ENCODE data around the gene COL18A1. TPM values are rescaled to one million over a fixed set of nuclear protein-coding genes. Genes with fewer than 3 reads are reported as not detected.

COL18A1 gene
- total RNA-seq, 1 donor from 2014 or later: 11.4 TPM

DNA sequence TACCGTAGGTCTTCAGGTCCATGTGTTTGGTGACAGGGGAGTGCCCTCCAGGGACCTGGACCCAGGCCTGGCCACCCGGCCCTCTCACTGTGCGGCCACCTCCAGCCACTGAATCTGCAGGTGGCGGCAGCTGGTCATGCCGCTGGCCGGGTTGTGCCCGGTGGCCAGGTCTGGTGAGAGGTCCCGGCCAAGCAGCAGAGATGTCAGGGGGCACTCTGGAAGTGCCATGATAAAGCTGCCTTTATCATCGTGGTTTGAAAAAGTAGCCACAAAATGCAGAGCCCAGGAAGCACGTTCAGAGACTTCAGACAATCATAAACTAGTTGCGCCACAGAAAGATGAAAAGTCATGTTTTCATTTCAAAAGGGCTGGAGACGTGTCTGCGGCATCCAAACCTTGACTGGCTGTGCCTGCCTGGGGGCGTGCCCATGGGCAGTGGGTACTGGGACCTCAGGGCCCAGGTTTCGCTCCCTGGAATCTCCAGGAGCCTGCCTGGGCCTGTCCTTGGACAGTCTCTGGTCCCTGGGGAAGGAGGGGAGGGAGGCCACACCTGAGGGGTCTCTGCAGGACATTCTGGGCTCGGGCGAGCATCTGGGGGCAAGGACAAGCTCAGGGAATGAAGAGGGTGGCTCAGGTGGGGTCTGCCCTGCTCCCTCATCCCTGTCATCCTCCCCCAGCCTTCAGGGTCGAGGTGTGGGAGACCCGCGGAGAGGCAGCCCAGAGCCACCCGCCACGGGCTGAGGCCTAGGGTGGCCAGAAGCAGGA lies 44.9 kb downstream of the COL18A1 start:
- DNase-seq (ENCODE audit: low spot score in 2 of 2) (no peak), FAIRE-seq (no peak)

DNA sequence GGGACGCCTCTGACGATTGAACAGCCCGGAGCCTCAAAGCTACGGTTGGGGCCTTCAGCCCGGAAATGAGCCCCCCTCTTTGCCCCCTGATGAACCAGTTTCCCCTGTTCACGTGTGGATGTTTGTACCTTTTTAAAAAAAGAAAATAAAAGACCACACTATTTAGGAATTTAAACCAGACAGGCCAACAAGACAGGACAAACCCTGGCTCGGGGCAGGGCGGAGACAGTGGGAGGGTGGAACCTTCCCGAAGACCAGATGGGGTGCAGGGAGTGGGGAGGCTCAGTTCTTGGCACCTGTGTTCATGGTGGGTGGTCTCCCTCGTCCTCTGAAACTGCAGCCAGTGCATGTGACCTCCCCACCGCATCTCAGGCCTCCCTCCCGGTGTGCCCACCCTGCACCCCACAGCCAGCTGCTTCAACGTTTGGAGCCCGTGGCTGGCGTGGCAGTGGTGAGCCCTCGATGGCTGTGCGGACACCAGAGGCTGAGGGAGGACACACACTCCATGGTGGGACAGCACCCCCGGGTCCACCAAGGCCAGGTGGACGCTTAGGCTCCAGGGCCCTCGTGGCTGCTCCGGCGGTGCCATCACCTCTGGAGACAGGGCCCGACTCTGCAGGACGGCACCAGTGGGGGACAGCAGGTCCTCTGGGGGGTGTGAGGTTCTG lies 45.6 kb downstream of the COL18A1 start:
- DNase-seq (ENCODE audit: low spot score in 2 of 2) (no peak), FAIRE-seq (no peak)

DNA sequence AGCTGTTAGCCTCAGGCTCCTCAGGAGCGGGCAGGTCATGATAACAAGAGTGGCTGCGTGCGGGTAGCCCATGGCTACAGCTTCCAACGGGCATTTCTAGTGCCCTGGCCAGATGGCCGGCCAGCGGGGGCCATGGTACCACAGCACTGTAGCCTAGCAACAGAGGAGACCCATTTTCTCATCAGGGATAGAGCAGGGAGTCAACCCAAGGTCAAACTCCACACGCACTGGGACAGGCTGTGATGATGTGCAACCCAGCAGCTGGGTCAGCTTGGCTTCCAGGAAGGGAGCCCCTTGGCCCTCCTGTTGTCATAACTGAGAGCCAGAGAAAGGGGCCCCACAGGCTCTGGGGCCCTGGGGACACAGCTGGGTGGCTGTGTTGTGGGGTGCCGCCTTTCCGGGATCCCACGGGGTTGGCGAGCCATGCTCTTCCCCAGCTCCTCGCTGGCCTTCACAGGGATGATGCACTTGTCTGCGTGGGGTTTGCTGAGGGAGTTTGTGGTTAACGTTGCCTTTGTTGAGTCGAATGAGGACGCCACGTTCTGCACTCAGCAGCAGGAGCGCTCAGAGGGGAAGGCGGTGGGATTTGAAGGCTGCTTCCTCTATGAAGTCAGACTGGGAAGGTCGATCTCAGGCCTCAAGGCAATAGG lies 46.3 kb downstream of the COL18A1 start:
- DNase-seq (ENCODE audit: low spot score in 2 of 2) (no peak), FAIRE-seq (no peak)

DNA sequence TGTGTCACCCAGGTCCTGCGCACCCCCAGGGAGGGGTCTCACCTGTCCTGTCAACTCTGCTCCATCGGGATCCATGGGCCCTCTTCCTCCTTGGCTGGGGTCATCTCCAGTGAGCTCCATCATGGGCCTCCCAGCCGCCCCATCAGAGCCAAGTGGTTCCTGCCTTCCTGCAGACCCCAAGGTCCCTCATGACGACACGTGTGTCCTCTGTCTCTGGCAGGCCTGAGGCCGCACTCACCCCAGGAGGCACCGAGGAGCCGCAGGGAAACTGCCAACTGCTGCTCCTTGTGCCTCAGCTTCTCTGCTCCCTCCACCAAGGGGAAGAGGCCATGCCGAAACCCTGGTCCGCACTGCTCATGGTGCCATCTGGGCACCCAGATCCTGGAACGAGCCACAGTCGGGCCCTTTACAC lies 46.8 kb downstream of the COL18A1 start:
- FAIRE-seq: no peak
- no peak for DNase-seq (ENCODE audit: low spot score in 2 of 2)

DNA sequence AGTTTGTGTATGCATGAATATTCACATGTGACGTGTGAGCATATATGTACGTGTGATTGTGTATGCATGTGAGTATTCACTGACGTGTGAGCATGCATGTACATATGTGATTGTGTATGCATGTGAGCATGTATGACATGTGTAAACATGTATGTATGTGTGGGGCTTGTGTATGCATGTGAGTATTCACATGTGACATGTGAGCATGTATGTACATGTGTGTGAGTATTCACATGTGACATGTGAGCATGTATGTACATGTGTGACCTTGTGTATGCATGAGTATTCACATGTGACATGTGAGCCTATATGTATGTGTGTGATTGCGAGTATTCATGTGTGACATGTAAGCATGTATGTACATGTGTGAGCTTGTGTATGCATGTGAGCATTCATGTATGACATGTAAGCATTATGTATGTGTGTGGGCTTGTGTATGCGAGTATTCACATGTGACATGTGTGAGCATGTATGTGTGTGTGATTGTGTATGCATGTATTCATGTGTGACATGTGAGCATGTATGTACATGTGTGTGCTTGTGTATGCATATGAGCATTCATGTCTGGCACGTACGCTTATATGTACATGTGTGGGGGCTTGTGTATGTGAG lies 47.8 kb downstream of the COL18A1 start:
- no peak for FAIRE-seq
- no peak for DNase-seq (ENCODE audit: low spot score in 2 of 2)

DNA sequence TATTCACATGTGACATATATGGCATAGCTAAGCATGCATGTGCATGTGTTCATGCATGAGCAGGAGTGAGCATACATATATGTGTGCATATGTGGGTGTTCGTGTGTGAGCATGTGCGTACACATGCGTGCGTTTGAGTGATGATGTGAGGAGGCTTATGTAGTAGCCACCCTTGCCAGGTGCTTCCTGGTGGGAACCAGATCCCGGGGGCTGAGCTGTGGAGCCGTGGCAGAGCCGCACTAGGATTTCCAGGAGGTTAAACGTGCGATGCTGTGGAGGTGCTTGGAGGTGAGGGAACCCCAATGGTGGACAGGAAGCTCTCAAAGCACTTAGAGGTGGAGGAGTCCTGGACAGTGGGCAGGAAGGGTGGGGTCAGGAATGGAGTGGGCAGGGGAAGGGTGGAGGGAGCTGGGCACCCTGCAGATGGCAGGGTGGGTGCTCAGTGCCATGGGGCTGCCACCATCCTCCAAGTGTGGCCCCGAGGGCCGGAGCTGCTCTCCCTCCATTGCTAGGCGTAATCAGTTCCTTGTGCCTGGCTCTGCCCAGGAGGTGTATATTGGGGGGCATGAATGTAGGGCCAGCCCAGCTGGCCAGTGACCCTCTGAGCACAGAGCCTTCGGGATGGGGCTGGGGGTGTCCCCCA lies 48.5 kb downstream of the COL18A1 start:
- DNase-seq (ENCODE audit: low spot score in 2 of 2): no peak
- no peak for FAIRE-seq

DNA sequence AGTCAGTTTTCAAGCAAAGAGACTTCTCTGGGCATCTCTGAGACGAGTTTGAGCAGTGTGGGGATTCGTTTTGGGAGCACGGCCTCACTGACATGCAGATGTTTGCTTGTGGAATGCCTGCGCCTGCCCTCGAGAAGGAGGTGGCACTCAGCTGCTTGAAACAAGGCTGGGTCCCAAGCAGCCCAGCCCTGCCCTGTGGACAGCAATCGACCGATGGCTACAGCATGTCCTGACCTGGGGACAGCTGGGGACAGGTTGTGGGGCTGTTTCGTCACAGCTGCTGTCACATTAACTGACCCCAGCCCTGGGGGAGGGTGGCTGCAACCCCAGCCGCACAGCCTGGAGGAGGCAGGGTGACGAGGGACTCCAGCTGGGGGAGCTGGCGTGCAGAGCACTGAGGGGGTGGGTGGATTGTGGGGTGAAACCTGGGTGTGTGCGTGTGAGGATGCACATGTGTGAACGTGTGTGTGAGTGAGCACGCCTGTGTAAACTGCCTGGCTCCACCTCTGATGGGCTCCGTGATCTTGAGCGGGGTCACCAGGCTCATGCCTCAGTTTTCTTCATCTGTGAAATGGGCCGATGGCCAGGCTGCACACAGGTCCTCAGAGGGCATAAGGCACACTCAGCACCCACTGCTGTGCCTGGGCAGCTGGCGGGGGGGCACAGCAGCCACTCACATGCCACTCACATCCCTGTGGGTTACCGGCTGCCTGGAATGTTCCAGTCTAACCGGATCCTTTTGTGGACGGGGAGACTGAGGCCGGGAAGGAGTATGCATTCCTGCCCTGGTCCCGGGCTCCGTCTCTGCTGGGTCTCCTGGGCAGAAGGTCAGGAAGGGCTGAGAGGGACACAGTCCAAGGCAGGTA lies 49.3 kb downstream of the COL18A1 start:
- FAIRE-seq: no peak
- DNase-seq (ENCODE audit: low spot score in 2 of 2): no peak

DNA sequence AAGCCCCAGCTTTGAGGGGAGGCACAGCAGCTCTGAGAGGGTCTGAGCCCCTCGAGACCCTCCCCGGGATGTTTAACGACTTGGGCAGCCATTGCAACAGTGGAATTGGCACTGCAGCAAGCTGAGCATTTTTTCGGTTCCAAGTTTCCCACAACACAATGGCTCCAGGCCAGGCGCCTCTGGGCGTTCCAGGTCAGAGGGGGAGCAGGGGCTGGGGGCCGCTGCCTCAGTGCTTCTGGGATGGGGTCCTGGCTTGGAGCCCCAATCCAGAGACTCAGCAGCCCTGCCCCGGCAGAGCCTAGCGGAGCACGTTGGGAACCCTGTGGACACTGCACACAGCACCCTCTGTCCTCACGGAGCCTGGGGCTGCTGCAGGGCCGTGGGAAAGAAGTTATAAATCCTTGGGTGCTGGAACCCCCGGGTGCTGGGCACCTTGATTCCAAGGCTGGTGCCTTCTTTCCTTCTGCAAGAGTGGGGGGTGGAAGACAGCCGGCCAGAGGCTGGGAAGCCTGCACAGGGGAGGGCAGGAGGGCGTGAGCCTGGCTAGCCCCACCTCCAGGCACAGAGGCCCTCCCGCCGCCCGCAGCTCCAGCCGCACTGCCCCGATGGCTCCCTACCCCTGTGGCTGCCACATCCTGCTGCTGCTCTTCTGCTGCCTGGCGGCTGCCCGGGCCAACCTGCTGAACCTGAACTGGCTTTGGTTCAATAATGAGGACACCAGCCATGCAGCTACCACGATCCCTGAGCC lies 50.1 kb downstream of the COL18A1 start:
- FAIRE-seq (no peak), DNase-seq (ENCODE audit: low spot score in 2 of 2) (no peak)

DNA sequence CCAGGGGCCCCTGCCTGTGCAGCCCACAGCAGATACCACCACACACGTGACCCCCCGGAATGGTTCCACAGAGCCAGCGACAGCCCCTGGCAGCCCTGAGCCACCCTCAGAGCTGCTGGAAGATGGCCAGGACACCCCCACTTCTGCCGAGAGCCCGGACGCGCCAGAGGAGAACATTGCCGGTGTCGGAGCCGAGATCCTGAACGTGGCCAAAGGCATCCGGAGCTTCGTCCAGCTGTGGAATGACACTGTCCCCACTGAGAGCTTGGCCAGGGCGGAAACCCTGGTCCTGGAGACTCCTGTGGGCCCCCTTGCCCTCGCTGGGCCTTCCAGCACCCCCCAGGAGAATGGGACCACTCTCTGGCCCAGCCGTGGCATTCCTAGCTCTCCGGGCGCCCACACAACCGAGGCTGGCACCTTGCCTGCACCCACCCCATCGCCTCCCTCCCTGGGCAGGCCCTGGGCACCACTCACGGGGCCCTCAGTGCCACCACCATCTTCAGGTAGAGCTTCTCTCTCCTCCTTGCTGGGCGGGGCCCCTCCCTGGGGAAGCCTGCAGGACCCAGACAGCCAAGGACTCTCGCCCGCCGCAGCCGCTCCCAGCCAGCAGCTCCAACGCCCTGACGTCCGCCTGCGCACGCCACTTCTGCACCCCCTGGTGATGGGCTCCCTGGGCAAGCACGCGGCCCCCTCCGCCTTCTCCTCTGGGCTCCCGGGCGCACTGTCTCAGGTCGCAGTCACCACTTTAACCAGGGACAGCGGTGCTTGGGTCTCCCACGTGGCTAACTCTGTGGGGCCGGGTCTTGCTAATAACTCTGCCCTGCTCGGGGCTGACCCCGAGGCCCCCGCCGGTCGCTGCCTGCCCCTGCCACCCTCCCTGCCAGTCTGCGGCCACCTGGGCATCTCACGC lies 51.0 kb downstream of the COL18A1 start:
- FAIRE-seq (no peak), DNase-seq (ENCODE audit: low spot score in 2 of 2) (no peak)

DNA sequence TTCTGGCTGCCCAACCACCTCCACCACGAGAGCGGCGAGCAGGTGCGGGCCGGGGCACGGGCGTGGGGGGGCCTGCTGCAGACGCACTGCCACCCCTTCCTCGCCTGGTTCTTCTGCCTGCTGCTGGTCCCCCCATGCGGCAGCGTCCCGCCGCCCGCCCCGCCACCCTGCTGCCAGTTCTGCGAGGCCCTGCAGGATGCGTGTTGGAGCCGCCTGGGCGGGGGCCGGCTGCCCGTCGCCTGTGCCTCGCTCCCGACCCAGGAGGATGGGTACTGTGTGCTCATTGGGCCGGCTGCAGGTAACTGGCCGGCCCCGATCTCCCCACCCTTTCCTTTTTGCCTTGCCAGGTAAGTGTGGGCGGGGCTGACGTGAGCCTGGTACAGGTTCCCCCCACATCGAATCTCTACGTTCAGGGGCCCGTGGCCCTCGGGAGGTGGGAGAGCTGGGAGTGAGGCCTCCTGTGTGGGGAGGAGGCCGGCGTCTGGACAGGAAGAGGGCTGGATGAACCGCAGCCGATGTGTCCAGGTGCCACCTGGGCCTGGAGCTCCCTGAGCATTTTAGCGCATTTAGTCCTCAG lies 51.7 kb downstream of the COL18A1 start:
- DNase-seq (ENCODE audit: low spot score in 2 of 2) (no peak), FAIRE-seq (no peak)

DNA sequence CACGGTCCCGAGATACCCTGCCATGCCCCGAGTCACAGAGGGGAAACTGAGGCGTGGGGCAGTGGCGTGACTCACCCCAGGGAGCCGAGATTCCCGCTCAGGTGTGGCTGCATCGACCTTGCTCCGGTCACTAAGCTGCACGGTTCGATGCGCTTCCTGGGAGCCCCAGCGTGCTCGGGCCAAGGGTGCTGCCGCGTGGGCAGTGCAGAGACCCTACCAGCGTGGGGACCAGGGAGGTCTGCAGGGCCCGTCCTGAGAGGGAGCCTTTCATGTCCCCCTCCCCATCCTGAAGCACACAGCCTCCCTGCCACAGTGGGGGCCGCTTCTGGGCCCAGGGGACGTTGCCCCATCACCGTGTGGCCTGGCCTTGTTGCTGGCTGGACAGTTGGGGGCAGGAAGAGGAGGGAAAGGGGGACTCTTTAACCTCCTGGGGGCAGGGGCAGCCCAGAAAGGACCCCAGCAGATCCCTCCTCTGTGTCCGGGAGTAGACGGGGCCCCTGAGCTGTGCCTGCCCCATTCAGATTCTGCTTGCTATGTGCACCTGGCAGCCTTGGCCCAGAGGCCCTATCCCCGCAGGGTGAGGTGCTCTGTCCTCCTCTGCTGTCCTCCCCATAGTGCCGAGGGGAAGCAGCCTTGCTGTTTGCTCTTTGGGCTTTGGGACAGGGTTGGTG lies 52.3 kb downstream of the COL18A1 start:
- FAIRE-seq (no peak), DNase-seq (ENCODE audit: low spot score in 2 of 2) (no peak)

DNA sequence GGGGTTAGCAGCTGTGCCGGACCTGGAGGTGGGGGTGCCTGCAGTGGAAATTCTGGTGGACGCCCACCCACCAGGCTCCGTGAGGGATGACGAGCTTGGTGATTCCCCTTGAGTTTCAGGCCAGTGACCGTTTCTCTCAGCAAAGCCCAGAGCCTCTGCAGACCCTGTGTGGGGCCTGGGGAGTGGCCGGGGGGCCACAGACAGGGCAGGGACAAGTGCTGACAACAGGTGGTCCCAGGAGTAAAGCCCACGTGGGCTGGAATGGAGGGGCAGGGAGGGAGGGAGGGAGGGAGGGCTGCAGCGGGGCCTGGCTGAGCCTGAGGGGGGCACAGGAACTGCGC lies 52.8 kb downstream of the COL18A1 start:
- FAIRE-seq (no peak), DNase-seq (ENCODE audit: low spot score in 2 of 2) (no peak)

DNA sequence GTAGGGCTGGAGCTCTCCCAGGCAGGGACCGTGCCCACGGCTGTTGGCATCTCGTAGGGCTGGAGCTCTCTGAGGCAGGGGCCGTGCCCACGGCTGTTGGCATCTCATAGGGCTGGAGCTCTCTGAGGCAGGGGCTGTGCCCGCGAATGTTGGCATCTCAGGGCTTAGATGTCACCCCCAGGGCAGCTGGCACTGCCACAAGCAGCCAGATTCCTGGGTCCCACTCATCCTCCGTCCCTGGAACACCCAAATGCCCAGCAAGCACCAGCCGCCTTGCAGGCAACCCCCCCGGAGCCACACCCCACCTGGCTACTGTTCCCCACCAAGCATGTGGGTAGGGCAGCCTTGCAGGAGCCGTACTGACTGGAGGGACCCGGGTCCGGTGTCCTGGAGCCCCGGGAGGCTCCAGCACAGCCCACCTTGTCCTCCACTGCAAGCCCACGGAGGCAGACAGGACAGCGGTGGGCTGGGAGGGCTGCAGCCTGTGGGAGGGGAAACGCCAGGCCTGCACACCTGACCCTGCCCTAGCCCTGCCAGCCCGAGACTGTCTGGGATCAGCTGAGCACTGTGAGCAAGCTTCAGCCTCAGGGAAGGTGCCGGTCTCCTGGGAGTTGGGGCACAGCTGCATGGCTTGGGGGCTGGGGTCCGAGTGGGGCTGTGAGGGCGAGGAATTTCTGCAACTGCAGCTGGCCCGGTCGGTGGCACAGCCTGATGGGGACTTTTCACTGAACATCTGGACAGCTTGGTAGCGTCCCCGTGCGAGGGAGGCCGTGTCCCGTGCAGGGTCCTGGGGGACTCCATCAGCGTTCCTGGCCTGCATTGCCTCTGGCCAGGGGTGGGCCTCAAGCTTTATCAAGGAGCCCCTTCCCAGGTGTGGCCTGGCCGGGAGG lies 53.6 kb downstream of the COL18A1 start:
- FAIRE-seq (no peak), DNase-seq (ENCODE audit: low spot score in 2 of 2) (no peak)

DNA sequence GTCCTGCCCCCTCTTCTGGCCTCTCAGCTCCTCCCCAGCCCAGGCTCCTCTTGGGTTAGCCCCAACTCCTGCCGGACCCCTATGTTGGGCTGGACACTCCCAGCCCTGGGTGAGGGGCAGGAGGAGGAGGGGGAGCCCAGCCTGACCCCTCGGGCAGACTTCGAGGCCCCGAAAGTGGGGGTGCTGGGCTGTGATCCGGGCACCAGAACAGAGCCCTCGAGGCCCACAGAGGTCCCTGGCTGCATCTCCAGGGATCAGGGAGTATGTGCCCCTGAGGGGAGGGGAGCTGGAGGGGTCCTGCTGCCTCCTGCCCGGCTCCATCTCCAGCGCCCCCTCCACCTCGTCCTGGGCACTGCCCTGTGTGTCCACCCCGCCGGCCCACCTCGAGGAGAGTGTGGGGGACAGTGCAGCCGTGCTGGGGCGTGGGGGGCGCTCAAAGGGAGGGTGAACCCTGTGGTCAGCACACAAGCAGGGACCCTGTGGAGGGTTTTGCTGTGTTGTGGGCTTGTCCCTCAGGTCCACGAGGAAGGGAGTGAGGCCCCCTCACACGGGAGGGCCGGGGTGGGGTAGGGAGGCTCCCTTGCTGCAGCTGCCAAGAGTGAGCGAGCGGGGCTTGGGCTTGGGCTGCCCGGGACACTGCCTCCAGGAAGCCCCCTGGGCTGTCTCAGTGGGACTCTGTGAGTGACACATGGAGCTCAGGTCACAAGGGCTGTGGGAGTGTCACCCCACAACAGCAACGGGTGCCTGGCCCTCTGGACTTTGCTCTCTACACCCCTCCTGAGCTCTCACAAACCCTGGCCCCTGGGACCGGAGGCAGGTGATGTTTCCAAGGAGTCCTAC lies 54.4 kb downstream of the COL18A1 start:
- no peak for DNase-seq (ENCODE audit: low spot score in 2 of 2)
- no peak for FAIRE-seq

DNA sequence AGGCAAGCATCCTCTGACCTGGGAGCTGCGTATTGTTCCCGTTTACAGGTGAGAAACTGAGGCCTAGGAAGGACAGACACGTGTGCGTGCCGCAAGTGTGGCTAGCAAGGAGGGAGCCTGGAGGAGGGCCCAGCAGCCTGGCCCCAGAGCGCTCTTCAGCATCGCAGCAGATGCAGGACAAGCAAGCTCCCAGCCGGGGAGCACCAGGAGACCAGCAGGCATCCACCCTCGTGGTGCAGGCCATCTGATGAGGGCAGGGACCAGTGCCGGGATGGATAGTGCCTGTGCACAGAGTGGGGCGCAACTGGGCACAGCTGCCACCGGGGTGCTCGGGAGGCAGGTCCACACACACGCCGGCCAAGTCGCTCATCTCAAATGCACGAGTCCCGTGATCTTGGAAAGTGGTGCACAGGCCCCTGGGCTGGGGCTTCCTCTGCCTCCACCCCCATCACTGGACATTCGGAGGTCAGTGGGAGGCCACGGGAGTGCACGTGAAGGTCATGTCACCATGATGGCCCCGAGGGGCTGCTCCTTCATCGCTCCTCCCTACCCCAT lies 55.1 kb downstream of the COL18A1 start:
- FAIRE-seq (no peak), DNase-seq (ENCODE audit: low spot score in 2 of 2) (no peak)
